H1 (cell line): Measurements from ENCODE around the gene NFKBIZ. TPM values are rescaled to one million over a fixed set of nuclear protein-coding genes. Genes with fewer than 3 reads are reported as not detected.

ENCODE experiments used
- CTCF ChIP-seq, 3 experiments: IDR thresholded peaks; 1 replicate in 2 of 3; 2 replicates in 1 of 3; pipeline versions ENCODE4 v1.5.1 to v1.6.1; 2011; ENCODE audit warnings: low read length in 3 of 3, mild to moderate bottlenecking in 3 of 3, inconsistent platforms in 2 of 3, low read depth in 1 of 3, moderate library complexity in 1 of 3; ENCODE audit not compliant: insufficient read depth in 1 of 3; ENCODE audit errors: control extremely low read depth in 1 of 3
- JUN ChIP-seq: IDR thresholded peaks from 2 replicates; pipeline ENCODE4 v1.6.1; 2011; ENCODE audit warnings: low read depth, mild to moderate bottlenecking, improper control_type of control experiment, low read length
- KDM4A ChIP-seq: IDR thresholded peaks from one replicate; pipeline ENCODE4 v1.7.1; 2012; ENCODE audit warnings: low read depth, mild to moderate bottlenecking, moderate library complexity, low read length, inconsistent platforms; ENCODE audit not compliant: severe bottlenecking
- POLR2A ChIP-seq, 2 experiments: IDR thresholded peaks; 1 replicate in 1 of 2; 2 replicates in 1 of 2; pipeline ENCODE4 v1.6.1; 2011; ENCODE audit warnings: low read depth in 2 of 2, low read length in 2 of 2, mild to moderate bottlenecking in 2 of 2; ENCODE audit errors: control extremely low read depth in 1 of 2
- SP4 ChIP-seq: IDR thresholded peaks from 2 replicates; pipeline ENCODE4 v1.6.1; 2012; ENCODE audit warnings: low read length, inconsistent platforms
- SRF ChIP-seq: IDR thresholded peaks from 2 replicates; pipeline ENCODE4 v1.6.1; 2011; ENCODE audit warnings: mild to moderate bottlenecking, low read depth, low read length, moderate library complexity
- polyA plus RNA-seq, 7 experiments: library from polyadenylated mRNA; depleted of rRNA in 3 of 7; stranded (reverse) in 5 of 7; unstranded in 2 of 7; fragments of >200 nt in 5 of 7; fragments of 200-250 nt in 2 of 7; gene quantifications; 1 replicate in 5 of 7; 2 replicates in 1 of 7; 4 replicates in 1 of 7; pipeline versions ENCODE4 v1.2.1 to v1.2.3, GENCODE V29; 2011 to 2013; ENCODE audit warnings: missing spikeins in 2 of 7, mixed read lengths in 2 of 7
- total RNA-seq: library from RNA; stranded (reverse); fragmentation: NEBNext Ultra II Directional; extraction: Animal tissue kit (Norgen Biotek cat#: 25700); gene quantifications from 2 replicates; pipeline ENCODE4 v1.2.1, GENCODE V29; 2021
- TF ChIP-seq, protein P1 (sequence below): fragments of 300-600 bp; sonication (generic); IDR thresholded peaks from 2 replicates; pipeline ENCODE4 v1.7.1; 2012; ENCODE audit warnings: low read length, moderate library complexity, mild to moderate bottlenecking, inconsistent platforms; ENCODE audit not compliant: insufficient replicate concordance

Gene NFKBIZ
- total and polyA plus RNA-seq, 2 of the 8 experiments (the other 6 are each of a cell fraction or from before 2014, with no cell fraction given): 7.2 to 24.5 TPM

DNA sequence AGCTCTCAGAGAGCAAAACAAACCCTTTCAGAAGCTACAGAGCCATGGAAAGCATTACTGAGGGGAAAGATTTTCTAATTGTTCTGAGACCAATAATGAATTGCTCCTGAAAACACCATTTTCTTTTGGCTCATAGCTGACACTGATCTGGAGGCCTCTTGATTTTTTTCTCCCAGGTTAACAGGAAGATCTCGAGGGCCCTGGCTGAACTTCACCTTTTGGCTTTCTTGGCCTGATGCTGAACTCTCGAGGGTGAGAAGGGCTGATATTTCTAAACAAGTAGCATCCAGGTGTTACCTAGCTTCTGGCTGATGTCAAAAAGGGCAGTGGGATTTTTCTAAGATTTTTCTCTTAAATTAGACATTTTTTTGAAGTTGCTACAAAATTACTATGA is 19.9 kb upstream of the NFKBIZ start (continued):
- TF ChIP-seq, protein P1, sequence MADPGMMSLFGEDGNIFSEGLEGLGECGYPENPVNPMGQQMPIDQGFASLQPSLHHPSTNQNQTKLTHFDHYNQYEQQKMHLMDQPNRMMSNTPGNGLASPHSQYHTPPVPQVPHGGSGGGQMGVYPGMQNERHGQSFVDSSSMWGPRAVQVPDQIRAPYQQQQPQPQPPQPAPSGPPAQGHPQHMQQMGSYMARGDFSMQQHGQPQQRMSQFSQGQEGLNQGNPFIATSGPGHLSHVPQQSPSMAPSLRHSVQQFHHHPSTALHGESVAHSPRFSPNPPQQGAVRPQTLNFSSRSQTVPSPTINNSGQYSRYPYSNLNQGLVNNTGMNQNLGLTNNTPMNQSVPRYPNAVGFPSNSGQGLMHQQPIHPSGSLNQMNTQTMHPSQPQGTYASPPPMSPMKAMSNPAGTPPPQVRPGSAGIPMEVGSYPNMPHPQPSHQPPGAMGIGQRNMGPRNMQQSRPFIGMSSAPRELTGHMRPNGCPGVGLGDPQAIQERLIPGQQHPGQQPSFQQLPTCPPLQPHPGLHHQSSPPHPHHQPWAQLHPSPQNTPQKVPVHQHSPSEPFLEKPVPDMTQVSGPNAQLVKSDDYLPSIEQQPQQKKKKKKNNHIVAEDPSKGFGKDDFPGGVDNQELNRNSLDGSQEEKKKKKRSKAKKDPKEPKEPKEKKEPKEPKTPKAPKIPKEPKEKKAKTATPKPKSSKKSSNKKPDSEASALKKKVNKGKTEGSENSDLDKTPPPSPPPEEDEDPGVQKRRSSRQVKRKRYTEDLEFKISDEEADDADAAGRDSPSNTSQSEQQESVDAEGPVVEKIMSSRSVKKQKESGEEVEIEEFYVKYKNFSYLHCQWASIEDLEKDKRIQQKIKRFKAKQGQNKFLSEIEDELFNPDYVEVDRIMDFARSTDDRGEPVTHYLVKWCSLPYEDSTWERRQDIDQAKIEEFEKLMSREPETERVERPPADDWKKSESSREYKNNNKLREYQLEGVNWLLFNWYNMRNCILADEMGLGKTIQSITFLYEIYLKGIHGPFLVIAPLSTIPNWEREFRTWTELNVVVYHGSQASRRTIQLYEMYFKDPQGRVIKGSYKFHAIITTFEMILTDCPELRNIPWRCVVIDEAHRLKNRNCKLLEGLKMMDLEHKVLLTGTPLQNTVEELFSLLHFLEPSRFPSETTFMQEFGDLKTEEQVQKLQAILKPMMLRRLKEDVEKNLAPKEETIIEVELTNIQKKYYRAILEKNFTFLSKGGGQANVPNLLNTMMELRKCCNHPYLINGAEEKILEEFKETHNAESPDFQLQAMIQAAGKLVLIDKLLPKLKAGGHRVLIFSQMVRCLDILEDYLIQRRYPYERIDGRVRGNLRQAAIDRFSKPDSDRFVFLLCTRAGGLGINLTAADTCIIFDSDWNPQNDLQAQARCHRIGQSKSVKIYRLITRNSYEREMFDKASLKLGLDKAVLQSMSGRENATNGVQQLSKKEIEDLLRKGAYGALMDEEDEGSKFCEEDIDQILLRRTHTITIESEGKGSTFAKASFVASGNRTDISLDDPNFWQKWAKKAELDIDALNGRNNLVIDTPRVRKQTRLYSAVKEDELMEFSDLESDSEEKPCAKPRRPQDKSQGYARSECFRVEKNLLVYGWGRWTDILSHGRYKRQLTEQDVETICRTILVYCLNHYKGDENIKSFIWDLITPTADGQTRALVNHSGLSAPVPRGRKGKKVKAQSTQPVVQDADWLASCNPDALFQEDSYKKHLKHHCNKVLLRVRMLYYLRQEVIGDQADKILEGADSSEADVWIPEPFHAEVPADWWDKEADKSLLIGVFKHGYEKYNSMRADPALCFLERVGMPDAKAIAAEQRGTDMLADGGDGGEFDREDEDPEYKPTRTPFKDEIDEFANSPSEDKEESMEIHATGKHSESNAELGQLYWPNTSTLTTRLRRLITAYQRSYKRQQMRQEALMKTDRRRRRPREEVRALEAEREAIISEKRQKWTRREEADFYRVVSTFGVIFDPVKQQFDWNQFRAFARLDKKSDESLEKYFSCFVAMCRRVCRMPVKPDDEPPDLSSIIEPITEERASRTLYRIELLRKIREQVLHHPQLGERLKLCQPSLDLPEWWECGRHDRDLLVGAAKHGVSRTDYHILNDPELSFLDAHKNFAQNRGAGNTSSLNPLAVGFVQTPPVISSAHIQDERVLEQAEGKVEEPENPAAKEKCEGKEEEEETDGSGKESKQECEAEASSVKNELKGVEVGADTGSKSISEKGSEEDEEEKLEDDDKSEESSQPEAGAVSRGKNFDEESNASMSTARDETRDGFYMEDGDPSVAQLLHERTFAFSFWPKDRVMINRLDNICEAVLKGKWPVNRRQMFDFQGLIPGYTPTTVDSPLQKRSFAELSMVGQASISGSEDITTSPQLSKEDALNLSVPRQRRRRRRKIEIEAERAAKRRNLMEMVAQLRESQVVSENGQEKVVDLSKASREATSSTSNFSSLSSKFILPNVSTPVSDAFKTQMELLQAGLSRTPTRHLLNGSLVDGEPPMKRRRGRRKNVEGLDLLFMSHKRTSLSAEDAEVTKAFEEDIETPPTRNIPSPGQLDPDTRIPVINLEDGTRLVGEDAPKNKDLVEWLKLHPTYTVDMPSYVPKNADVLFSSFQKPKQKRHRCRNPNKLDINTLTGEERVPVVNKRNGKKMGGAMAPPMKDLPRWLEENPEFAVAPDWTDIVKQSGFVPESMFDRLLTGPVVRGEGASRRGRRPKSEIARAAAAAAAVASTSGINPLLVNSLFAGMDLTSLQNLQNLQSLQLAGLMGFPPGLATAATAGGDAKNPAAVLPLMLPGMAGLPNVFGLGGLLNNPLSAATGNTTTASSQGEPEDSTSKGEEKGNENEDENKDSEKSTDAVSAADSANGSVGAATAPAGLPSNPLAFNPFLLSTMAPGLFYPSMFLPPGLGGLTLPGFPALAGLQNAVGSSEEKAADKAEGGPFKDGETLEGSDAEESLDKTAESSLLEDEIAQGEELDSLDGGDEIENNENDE: no peak
- no peak for TF ChIP-seq SRF
- no peak for TF ChIP-seq SP4
- no peak for TF ChIP-seq JUN
- TF ChIP-seq KDM4A: no peak
- TF ChIP-seq POLR2A (IDR thresholded peaks at IDR 0.05; ENCODE audit: control extremely low read depth in 1 of 2, low read depth in 2 of 2, low read length in 2 of 2): no peak
- no peak for TF ChIP-seq CTCF (IDR thresholded peaks at IDR 0.05; ENCODE audit: control extremely low read depth in 1 of 3, insufficient read depth in 1 of 3, low read depth in 1 of 3, low read length in 3 of 3)
